Activated B cell treated with CpG ODN at 0.5 μM for 24 hours (primary cell): ENCODE results near the gene NFIB. TPM values are rescaled to one million over a fixed set of nuclear protein-coding genes. Genes with fewer than 3 reads are reported as not detected.

Experiments
- ATAC-seq: fragments of 200-7000 bp; cut with Tn5 transposase; one replicate; pipeline ENCODE4 v1.10.0; 2021; ENCODE audit warnings: low read depth, mild to moderate bottlenecking, moderate library complexity
- CTCF ChIA-PET: fragments of 350-600 bp; sonication (Branson Sonifier 250); formaldehyde crosslinking; loops from one replicate; lab custom pipeline; 2021; ENCODE audit warnings: antibody characterized with exemption; lab: Charles Lee
- POLR2A ChIA-PET: fragments of 350-600 bp; sonication (Branson Sonifier 250); formaldehyde crosslinking; loops from one replicate; lab custom pipeline; 2021; ENCODE audit warnings: antibody characterized with exemption; lab: Charles Lee
- DNase-seq: peaks from one replicate; pipeline ENCODE4 v3.0.0; 2022
- H3K27ac Mint-ChIP-seq: one replicate; pipeline ENCODE4 v1.8.0; 2020; ENCODE audit warnings: mixed read lengths
- H3K27me3 Mint-ChIP-seq: one replicate; pipeline ENCODE4 v1.8.0; 2021; ENCODE audit warnings: mixed read lengths
- H3K36me3 Mint-ChIP-seq: one replicate; pipeline ENCODE4 v1.8.0; 2021; ENCODE audit warnings: low read depth, mixed read lengths
- H3K4me1 Mint-ChIP-seq: one replicate; pipeline ENCODE4 v1.8.0; 2021; ENCODE audit warnings: mixed read lengths
- H3K4me3 Mint-ChIP-seq: one replicate; pipeline ENCODE4 v1.8.0; 2020; ENCODE audit warnings: mild to moderate bottlenecking, mixed read lengths
- H3K9me3 Mint-ChIP-seq: one replicate; pipeline ENCODE4 v1.8.0; 2020; ENCODE audit warnings: mixed read lengths
- intact Hi-C: fragments of 100-400 bp; cut with micrococcal nuclease; formaldehyde crosslinking; loops from one replicate; pipeline ENCODE4 v1.15.1; 2024
- total RNA-seq: library from RNA; stranded (reverse); gene quantifications from 2 replicates; pipeline ENCODE4 v1.2.3, GENCODE V29; 2022
- TF ChIP-seq, protein P1 (sequence below): fragments of 200-600 bp; IDR thresholded peaks from one replicate; pipeline ENCODE4 v1.8.0; 2022; ENCODE audit warnings: antibody characterized with exemption, mild to moderate bottlenecking

NFIB gene
- total RNA-seq, 1 donor from 2014 or later: not detected

DNA sequence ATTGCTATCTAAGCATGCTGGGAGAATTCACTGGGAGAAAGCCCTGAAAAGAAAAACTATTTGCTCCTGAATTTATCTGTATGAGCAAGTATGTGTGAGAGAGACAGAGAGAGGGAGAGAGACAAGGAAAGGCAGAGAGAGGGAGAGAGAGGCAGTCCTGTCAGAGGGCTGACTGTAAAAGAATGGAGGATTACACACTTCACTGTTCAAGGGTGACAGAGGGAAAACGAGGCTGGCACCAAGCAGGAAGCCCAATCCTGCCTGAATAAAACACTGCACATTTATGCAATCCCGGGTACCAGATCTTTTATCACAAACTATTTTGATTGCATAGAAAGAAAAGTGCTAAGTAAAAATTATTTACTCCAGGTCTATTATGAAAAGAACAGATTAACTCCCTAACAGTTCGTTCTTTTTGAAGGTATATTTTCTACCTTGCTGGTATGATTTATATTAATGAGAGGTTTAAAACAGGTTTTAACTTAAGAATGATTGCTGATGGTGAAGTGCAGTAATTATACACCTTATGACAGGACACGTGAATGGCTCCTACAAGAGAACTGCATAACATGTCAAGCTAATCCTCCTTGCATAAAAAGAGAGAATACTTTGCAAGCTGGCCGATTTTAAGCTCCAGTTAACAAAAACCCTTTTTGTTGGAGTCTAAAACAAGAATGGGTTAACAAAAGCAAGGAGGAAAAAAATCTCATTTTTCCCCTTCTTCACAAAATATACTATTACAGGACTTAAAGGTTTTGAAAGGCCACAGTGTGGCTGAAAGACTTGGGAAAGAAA is 82.5 kb downstream of the NFIB start:
- H3K4me3 Mint-ChIP-seq: no peak overlapping the region
- no peak overlapping the region for H3K27ac Mint-ChIP-seq
- intact Hi-C loops: no loop called here
- no peaks in the 10 kb centered on the region for H3K9me3 Mint-ChIP-seq
- DNase-seq (no peak), ATAC-seq (no peak)
- TF ChIP-seq, protein P1, sequence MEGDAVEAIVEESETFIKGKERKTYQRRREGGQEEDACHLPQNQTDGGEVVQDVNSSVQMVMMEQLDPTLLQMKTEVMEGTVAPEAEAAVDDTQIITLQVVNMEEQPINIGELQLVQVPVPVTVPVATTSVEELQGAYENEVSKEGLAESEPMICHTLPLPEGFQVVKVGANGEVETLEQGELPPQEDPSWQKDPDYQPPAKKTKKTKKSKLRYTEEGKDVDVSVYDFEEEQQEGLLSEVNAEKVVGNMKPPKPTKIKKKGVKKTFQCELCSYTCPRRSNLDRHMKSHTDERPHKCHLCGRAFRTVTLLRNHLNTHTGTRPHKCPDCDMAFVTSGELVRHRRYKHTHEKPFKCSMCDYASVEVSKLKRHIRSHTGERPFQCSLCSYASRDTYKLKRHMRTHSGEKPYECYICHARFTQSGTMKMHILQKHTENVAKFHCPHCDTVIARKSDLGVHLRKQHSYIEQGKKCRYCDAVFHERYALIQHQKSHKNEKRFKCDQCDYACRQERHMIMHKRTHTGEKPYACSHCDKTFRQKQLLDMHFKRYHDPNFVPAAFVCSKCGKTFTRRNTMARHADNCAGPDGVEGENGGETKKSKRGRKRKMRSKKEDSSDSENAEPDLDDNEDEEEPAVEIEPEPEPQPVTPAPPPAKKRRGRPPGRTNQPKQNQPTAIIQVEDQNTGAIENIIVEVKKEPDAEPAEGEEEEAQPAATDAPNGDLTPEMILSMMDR: no peak
- H3K4me1 Mint-ChIP-seq: no peaks in the 10 kb centered on the region
- no peaks in the 10 kb centered on the region for H3K27me3 Mint-ChIP-seq
- CTCF ChIA-PET: no interaction called here
- H3K36me3 Mint-ChIP-seq: no peaks in the 10 kb centered on the region
- POLR2A ChIA-PET: no interaction called here

DNA sequence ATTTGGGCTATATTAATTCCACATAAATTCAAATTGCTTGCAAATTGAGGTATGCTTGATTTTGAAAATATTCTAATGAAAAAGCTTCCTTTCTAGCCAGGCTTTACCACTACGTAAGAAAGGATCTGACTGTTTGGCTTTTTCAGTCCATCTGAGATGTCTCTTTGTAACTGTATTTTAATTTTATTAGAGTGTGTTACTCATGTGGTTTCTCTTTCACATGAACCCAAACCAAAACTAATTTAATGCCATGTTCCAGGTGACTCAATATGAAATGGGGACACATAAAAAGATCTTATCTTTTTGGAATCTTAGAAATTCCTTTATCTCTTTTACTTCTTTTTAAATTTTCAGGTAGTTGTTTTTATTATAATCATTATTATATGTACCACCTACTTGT is 85.3 kb downstream of the NFIB start:
- Mint-ChIP-seq H3K36me3 (no peaks in the 10 kb centered on the region), H3K9me3 (no peaks in the 10 kb centered on the region), H3K4me3 (no peak overlapping the region), H3K4me1 (no peaks in the 10 kb centered on the region), H3K27ac (no peak overlapping the region), H3K27me3 (no peaks in the 10 kb centered on the region)
- TF ChIP-seq, protein P1: no peak
- ATAC-seq (no peak), DNase-seq (no peak)
- intact Hi-C loops: no loop called here
- ChIA-PET POLR2A (no interaction called here), CTCF (no interaction called here)

DNA sequence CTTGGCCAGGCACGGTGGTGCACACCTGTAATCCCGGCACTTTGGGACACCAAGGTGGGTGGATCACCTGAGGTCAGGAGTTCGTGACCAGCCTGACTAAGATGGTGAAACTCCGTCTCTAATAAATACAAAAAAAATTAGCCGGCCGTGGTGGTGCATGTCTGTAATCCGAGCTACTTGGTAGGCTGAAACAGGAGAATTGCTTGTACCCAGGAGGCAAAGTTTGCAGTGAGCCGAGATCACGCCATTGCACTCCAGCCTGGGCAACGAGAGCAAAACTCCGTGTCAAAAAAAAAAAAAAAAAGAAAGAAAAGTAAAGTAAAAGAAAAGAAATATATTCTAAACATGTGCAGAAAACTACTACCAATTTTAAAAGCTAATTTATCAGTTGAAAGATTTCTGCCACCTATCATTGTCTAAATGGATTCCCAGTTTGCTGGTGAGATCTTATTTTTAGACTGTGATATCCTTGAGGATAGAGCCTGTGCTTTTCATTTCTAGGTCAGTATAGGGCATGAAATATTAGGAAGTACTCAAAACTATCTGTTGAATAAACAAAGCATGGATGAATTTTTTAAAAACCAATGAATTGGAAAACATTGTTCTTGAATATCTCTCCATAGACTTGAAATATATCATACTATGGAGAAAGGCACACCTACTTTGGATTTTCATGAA is 86.9 kb downstream of the NFIB start:
- H3K27me3 Mint-ChIP-seq: no peaks in the 10 kb centered on the region

DNA sequence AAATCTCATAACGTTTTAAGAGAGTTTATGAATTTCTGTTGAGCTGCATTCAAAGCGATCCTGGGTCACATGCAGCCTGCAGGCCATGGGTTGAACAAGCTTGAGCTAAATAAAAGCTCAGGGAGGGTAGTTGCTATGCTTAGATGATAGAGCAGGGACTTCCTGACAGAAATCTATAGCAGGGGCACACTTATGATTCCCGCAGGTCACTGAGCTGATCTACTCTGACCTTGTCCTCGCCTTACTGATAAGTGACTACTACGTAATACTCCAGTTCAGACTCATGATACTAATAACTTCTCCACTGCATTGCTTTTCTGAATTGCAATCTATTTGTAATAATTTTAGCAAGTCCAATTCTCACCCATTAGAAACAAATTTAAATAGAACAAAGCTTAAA is 90.9 kb downstream of the NFIB start:
- no peaks in the 10 kb centered on the region for H3K4me1 Mint-ChIP-seq
- ATAC-seq (no peak), DNase-seq (no peak)
- H3K36me3 Mint-ChIP-seq: no peaks in the 10 kb centered on the region
- H3K27me3 Mint-ChIP-seq: no peaks in the 10 kb centered on the region
- POLR2A ChIA-PET: no interaction called here
- TF ChIP-seq, protein P1: no peak
- no peaks in the 10 kb centered on the region for H3K9me3 Mint-ChIP-seq
- H3K4me3 Mint-ChIP-seq: no peak overlapping the region
- CTCF ChIA-PET: no interaction called here
- intact Hi-C loops: no loop called here
- no peak overlapping the region for H3K27ac Mint-ChIP-seq

More for the DNA sequence above, 86.9 kb downstream of the NFIB start:
- no peak for ATAC-seq
- no peak overlapping the region for H3K27ac Mint-ChIP-seq
- TF ChIP-seq, protein P1: no peak
- POLR2A ChIA-PET: no interaction called here
- CTCF ChIA-PET: no interaction called here
- no peak for DNase-seq
- no peaks in the 10 kb centered on the region for H3K4me1 Mint-ChIP-seq
- intact Hi-C loops: no loop called here
- H3K9me3 Mint-ChIP-seq: no peaks in the 10 kb centered on the region
- H3K4me3 Mint-ChIP-seq: no peak overlapping the region
- H3K36me3 Mint-ChIP-seq: no peaks in the 10 kb centered on the region

DNA sequence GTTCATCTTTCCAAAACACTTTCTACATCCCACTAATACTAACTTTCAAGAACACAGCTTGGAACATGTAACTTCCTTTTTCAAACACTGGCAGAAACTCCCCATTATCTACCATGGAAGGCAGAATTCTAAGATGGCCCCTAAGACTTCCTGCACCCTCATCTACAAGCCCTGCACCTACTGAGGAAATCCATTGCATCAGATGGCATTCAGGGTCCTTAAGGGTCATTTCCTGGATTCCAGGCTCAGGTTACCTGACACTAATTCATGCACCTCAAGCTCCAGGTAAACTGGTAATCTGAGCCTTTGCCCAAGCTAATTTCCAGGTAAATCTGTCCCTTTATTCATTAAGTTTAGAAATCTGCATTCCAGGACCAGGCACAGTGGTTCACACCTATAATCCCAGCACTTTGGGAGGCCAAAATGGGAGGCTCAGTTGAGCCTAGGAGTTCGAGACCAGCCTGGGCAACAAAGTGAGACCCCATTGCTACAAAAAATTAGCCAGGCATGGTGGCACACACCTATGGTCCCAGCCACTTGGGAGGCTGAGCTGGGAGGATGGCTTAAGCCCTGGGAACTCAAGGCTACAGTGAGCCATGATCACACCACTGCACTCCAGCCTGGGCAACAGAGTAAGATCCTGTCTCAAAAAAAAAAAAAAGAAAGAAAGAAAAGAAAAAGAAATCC is 91.6 kb downstream of the NFIB start:
- CTCF ChIA-PET: no interaction called here
- no peaks in the 10 kb centered on the region for H3K27me3 Mint-ChIP-seq
- POLR2A ChIA-PET: no interaction called here
- TF ChIP-seq, protein P1: no peak
- H3K9me3 Mint-ChIP-seq: no peaks in the 10 kb centered on the region
- ATAC-seq (no peak), DNase-seq (no peak)
- intact Hi-C loops: no loop called here
- H3K4me1 Mint-ChIP-seq: no peaks in the 10 kb centered on the region
- H3K36me3 Mint-ChIP-seq: no peaks in the 10 kb centered on the region
- H3K4me3 Mint-ChIP-seq: no peak overlapping the region
- no peak overlapping the region for H3K27ac Mint-ChIP-seq
